ENCODE results near the gene MDGA2.
"Not testable (repeated sequence)": the region's sequence is repeated elsewhere in the genome, so short reads cannot be mapped to it uniquely, and the experiment has no call there.

MDGA2 gene

DNA sequence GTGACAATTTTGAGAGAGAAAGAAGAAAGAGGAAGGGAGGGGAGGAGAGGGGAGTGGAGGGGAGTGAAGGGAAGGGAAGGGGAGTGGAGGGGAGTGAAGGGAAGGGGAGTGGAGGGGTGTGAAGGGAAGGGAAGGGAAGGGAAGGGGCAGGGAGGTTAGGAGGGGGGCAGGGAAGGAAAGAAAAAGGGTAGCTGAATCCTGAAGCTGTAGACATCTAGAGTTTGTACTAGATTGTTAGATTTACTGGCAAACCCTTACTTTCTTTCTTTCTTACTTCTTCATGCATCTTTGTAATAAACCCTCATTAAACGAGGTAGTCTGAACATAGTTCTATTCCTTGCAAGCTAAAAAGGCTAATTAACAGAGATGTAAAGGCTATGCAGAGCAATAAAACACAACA is 378.0 kb downstream of the MDGA2 start:
- no peak overlapping the region for H3K4me3 ChIP-seq (replicated peaks in 1 of 2; ENCODE audit: low read depth in 2 of 2, low read length in 2 of 2)
- TF ChIP-seq, protein P1, sequence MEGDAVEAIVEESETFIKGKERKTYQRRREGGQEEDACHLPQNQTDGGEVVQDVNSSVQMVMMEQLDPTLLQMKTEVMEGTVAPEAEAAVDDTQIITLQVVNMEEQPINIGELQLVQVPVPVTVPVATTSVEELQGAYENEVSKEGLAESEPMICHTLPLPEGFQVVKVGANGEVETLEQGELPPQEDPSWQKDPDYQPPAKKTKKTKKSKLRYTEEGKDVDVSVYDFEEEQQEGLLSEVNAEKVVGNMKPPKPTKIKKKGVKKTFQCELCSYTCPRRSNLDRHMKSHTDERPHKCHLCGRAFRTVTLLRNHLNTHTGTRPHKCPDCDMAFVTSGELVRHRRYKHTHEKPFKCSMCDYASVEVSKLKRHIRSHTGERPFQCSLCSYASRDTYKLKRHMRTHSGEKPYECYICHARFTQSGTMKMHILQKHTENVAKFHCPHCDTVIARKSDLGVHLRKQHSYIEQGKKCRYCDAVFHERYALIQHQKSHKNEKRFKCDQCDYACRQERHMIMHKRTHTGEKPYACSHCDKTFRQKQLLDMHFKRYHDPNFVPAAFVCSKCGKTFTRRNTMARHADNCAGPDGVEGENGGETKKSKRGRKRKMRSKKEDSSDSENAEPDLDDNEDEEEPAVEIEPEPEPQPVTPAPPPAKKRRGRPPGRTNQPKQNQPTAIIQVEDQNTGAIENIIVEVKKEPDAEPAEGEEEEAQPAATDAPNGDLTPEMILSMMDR (IDR thresholded peaks at IDR 0.05; ENCODE audit: low read depth, low read length), result no peak
- DNase-seq (ENCODE audit: low read depth in 2 of 2), result no peak

DNA sequence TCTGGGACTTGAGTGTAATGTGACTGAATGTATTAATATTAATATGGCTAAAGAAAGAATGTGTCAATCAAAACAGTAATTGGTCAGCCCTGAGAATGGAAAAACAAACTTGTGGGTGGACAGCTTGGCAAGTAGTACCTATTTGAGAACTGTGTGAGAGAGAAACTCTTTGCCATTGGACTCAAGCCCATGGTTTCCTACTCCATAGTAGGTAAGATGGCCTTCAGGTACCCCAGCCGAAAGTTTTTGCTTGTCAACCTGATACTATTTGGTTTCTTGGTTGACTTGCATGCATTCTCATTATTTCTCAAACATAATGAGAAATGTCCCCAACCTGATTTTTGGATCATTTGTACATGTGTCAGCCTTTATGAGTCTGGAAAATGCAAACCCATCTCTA is 391.1 kb downstream of the MDGA2 start:
- DNase-seq (ENCODE audit: low read depth in 2 of 2), result no peak
- TF ChIP-seq, protein P1 (IDR thresholded peaks at IDR 0.05; ENCODE audit: low read depth, low read length), result no peak
- H3K4me3 ChIP-seq (replicated peaks in 1 of 2; ENCODE audit: low read depth in 2 of 2, low read length in 2 of 2), result no peak overlapping the region

- not testable (repeated sequence) for H3K4me3 ChIP-seq (replicated peaks in 1 of 2; ENCODE audit: low read depth in 2 of 2, low read length in 2 of 2); DNase-seq (ENCODE audit: low read depth in 2 of 2)
Observed at GRCh38 chr14:47281761-47282160, 393.6 kb downstream of the MDGA2 start.

DNA sequence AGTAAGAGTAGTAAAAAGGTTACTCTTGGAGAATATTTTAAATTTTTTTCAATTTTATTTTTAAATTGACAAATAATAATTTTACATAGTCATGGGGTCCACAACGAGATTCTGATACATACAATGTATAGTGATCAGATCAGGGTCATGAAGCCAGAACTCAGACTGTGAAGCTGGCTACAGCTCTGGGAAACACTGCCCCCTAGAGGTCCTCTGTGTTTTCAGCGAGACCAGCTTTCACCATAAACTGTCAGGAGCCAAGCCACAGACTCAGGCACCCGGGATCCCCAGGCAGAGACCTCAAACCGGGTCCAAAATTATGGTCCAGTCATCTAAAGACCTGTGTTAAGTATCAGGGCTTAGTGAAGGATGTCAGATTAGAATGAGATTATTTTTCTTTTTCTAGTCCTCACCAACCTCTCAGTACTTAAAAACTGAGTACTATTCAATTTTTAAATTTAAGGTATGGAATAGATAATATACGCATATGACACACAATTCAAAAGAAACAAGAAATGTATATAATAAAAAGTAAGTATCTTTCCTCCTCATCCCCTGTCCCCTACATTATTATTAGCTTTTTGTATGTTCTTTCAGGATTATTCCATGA is 397.1 kb downstream of the MDGA2 start:
- TF ChIP-seq, protein P1 (IDR thresholded peaks at IDR 0.05; ENCODE audit: low read depth, low read length), result peak; percentile 49
- DNase-seq (ENCODE audit: low read depth in 2 of 2), result peak; percentile 14 to 23
- no peak overlapping the region for H3K4me3 ChIP-seq (replicated peaks in 1 of 2; ENCODE audit: low read depth in 2 of 2, low read length in 2 of 2)

GRCh38 chr14:47277703-47278102 is 397.7 kb downstream of the MDGA2 start:
- TF ChIP-seq, protein P1 (IDR thresholded peaks at IDR 0.05; ENCODE audit: low read depth, low read length), result no peak
- no peak overlapping the region for H3K4me3 ChIP-seq (replicated peaks in 1 of 2; ENCODE audit: low read depth in 2 of 2, low read length in 2 of 2)
- peak in 1 of 2 donors; percentile 9 for DNase-seq (ENCODE audit: low read depth in 2 of 2)

DNA sequence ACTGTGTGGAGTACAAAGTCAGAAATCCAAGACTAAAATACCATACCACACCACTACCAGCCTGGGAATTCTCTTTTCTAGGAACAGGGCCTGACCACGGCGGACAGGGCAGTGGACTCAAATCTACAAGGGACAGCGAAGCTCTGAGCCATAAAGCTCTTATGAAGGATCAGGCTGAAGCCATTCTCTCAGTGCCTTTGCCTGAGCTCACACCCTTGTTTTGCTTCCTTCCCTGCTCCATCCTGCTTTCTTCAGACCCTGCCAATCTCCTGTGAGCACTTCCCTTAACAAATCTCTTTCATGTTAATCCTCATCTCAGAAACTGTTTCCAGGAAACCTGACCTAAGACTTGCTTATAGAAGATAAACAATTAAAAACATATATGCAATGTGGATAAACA is 398.5 kb downstream of the MDGA2 start:
- DNase-seq (ENCODE audit: low read depth in 2 of 2), result no peak
- TF ChIP-seq, protein P1 (IDR thresholded peaks at IDR 0.05; ENCODE audit: low read depth, low read length), result no peak
- no peak overlapping the region for H3K4me3 ChIP-seq (replicated peaks in 1 of 2; ENCODE audit: low read depth in 2 of 2, low read length in 2 of 2)

DNA sequence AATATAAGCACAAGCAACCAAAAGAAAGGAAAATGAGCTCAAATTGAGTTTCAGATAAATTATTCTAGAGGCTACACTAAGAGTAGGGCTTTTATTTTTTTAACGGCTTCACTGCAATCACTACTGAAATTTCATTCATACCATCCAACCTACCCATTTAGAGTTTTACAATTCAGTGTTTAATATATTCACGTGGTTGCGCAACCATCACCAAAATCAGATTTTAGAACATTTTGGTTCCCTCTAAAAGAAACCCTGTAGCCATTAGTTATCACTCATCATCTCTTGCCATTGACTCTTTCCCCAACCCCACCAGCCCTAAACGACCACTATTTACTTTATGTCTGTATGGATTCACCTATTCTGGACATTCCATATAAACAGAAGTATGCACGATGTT is 401.5 kb downstream of the MDGA2 start:
- H3K4me3 ChIP-seq (replicated peaks in 1 of 2; ENCODE audit: low read depth in 2 of 2, low read length in 2 of 2), result no peak overlapping the region
- TF ChIP-seq, protein P1 (IDR thresholded peaks at IDR 0.05; ENCODE audit: low read depth, low read length), result no peak
- no peak for DNase-seq (ENCODE audit: low read depth in 2 of 2)
